Measurements from ENCODE around the gene CD24.
A peak's percentile ranks its signal among the peaks of the same experiment; 100 is the strongest.
"Not testable (repeated sequence)": the region's sequence is repeated elsewhere in the genome, so short reads cannot be mapped to it uniquely, and the experiment has no call there.

The CD24 gene

GRCh38 chr6:106995640-106996039, 21.1 kb upstream of the CD24 start:
- TF ChIP-seq CTCF (IDR thresholded peaks at IDR 0.05; ENCODE audit: insufficient read depth, missing control alignments): no peak
- DNase-seq (ENCODE audit: insufficient read length, low spot score) (no peak), FAIRE-seq (no peak)

GRCh38 chr6:106989737-106990136, 15.2 kb upstream of the CD24 start:
- FAIRE-seq; DNase-seq (ENCODE audit: insufficient read length, low spot score): not testable (repeated sequence)

GRCh38 chr6:106988664-106989063, 14.1 kb upstream of the CD24 start:
- no peak for DNase-seq (ENCODE audit: insufficient read length, low spot score)
- no peak for TF ChIP-seq CTCF (IDR thresholded peaks at IDR 0.05; ENCODE audit: insufficient read depth, missing control alignments)
- FAIRE-seq: no peak

DNA sequence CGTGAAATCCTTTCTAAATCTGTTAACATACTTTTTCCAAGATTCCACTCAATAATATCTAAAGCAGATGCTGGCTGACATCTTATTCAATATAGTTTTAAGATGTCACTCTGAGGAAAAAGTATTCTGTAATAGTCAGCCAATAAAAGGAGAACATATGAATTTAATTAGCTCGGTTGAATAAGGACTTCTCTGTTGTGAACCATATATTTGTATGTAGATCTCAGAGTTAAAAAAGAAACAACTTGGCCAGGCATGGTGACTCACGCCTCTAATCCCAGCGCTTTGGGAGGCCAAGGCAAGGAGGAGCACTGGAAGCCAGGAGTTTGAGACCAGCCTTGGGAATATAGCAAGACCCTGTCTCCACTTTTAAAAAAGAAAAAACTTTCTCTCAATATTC, 7.4 kb upstream of the CD24 start:
- no peak for TF ChIP-seq CTCF (IDR thresholded peaks at IDR 0.05; ENCODE audit: insufficient read depth, missing control alignments)
- FAIRE-seq (no peak), DNase-seq (ENCODE audit: insufficient read length, low spot score) (no peak)

DNA sequence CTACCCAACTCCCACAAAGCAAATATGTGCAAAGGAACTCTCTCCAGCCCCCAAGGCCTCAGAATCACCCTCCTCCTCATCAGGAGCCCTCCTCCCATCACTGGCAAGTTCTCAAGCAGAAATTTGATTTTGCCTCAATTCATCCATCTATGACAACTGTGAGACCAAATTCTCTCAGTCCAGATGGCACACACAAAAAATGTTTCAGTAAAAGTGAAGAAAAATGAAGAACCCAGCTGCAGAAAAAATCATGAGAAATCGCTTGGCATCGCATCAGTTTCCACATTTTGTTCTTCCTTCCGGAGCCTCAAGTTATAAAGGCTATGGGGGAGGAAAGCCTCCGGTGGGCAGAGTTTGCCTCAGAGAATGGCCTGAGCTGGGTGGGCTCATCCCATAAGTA, 6.4 kb upstream of the CD24 start:
- FAIRE-seq (no peak), DNase-seq (ENCODE audit: insufficient read length, low spot score) (no peak)
- no peak for TF ChIP-seq CTCF (IDR thresholded peaks at IDR 0.05; ENCODE audit: insufficient read depth, missing control alignments)

- TF ChIP-seq CTCF (IDR thresholded peaks at IDR 0.05; ENCODE audit: insufficient read depth, missing control alignments): peak; percentile 98
- no peak for DNase-seq (ENCODE audit: insufficient read length, low spot score)
Measured at GRCh38 chr6:106979435-106979884, 4.9 kb upstream of the CD24 start.

GRCh38 chr6:106977246-106977645, 2.7 kb upstream of the CD24 start:
- DNase-seq (ENCODE audit: insufficient read length, low spot score): no peak
- TF ChIP-seq CTCF (IDR thresholded peaks at IDR 0.05; ENCODE audit: insufficient read depth, missing control alignments): no peak

More at GRCh38 chr6:106979435-106979884, 4.9 kb upstream of the CD24 start:
- FAIRE-seq: no peak

GRCh38 chr6:106976270-106976669, 1.7 kb upstream of the CD24 start:
- TF ChIP-seq CTCF (IDR thresholded peaks at IDR 0.05; ENCODE audit: insufficient read depth, missing control alignments): no peak
- DNase-seq (ENCODE audit: insufficient read length, low spot score): no peak
- no peak for FAIRE-seq

More at GRCh38 chr6:106977246-106977645, 2.7 kb upstream of the CD24 start:
- no peak for FAIRE-seq

Data from D721Med (cell line).